Measurements from ENCODE around the gene DERL2.

- no peak for TF ChIP-seq CTCF (conservative IDR thresholded peaks at IDR 0.05; ENCODE audit: low read depth in 2 of 2)
- TF ChIP-seq REST (IDR thresholded peaks at IDR 0.05; ENCODE audit: unreplicated experiment) = no peak
- TF ChIP-seq POLR2AphosphoS5 (IDR thresholded peaks at IDR 0.05; ENCODE audit: low read depth) = no peak
- no peak for TF ChIP-seq NANOG (IDR thresholded peaks at IDR 0.05; ENCODE audit: borderline replicate concordance)
- TF ChIP-seq STAT1 (IDR thresholded peaks at IDR 0.05; ENCODE audit: unreplicated experiment) = no peak
- no peak for TF ChIP-seq EZH2 (IDR thresholded peaks at IDR 0.05; ENCODE audit: low read depth, unreplicated experiment)
- no peak for TF ChIP-seq EZH2phosphoT487 (IDR thresholded peaks at IDR 0.05; ENCODE audit: unreplicated experiment)
- no peak for TF ChIP-seq ETS1 (IDR thresholded peaks at IDR 0.05)
- TF ChIP-seq CREB1 (CRISPR knock-in tag; IDR thresholded peaks at IDR 0.05; ENCODE audit: low read depth) = no peak
- TF ChIP-seq JUNB (IDR thresholded peaks at IDR 0.05; ENCODE audit: unreplicated experiment) = no peak
- no peak for TF ChIP-seq ZNF331 (CRISPR knock-in tag; IDR thresholded peaks at IDR 0.05; ENCODE audit: low read depth)
- no peak for TF ChIP-seq ZNF114 (CRISPR knock-in tag; IDR thresholded peaks at IDR 0.05)
- TF ChIP-seq ZNF462 (CRISPR knock-in tag; IDR thresholded peaks at IDR 0.05) = no peak
Measured at GRCh38 chr17:5443728-5444127, 42.2 kb downstream of the DERL2 start.

Data from GM23338 (cell line).